ENCODE measurements around the gene CFAP61. TPM values are rescaled to one million over a fixed set of nuclear protein-coding genes. Genes with fewer than 3 reads are reported as not detected.

The CFAP61 gene
- total and polyA plus RNA-seq, 2 experiments from 2014 or later, result 0.21 TPM; not detected in 1

DNA sequence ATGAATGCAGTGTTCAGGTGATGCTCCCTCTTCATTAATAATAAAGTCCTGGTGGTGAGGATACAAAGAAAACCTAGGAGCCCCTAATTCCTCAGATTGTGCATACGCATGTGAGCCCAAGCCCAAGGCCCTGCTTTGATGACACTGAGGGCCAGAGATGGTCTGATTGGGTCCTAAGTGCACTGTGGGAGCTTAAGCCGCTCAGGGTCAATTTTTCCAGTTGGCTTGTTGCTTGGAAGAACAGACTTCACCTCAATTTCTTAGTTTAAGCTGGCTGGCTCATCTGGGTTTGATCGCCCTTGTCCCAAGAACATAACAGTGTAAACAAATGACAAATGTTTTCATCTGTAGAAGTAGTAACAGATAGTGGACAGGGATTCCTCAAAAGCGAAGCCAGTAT, 357.0 kb downstream of the CFAP61 start:
- H3K4me1 ChIP-seq (ENCODE audit: insufficient read depth), result peaks cover 32% of the 10 kb centered on the region
- peaks cover 63% of the 10 kb centered on the region for H3K4me1 Mint-ChIP-seq

More for the DNA sequence above, 357.0 kb downstream of the CFAP61 start:
- no peaks in the 10 kb centered on the region for H3K9me3 Mint-ChIP-seq
- H3K27ac ChIP-seq (ENCODE audit: low read depth), result no peak overlapping the region
- no peak overlapping the region for H3K27ac Mint-ChIP-seq
- no peaks in the 10 kb centered on the region; the same call in 1 of the 2 replicates for H3F3A ChIP-seq (replicated peaks; ENCODE audit: low read depth)
- no peaks in the 10 kb centered on the region for H4K20me1 ChIP-seq (replicated peaks; ENCODE audit: insufficient read depth)
- H3K9me2 ChIP-seq (ENCODE audit: insufficient read depth), result no peaks in the 10 kb centered on the region
- no peak for ATAC-seq
- peaks cover 2% of the 10 kb centered on the region for H3K27me3 Mint-ChIP-seq (ENCODE audit: insufficient read depth, low read depth, poor library complexity)
- no peak overlapping the region for H3K4me3 ChIP-seq
- H3K4me3 Mint-ChIP-seq, result no peak overlapping the region
- no peaks in the 10 kb centered on the region for H3K79me2 ChIP-seq (replicated peaks; ENCODE audit: insufficient read depth)
- no peak for DNase-seq (ENCODE audit: low spot score)
- H2AFZ ChIP-seq, result no peak overlapping the region
- H3K27me3 ChIP-seq (ENCODE audit: insufficient read depth), result no peaks in the 10 kb centered on the region
- H3K36me3 Mint-ChIP-seq (ENCODE audit: low read depth), result no peaks in the 10 kb centered on the region
- no peaks in the 10 kb centered on the region for H3K36me3 ChIP-seq (ENCODE audit: insufficient read depth)
- H3K4me2 ChIP-seq, result no peak overlapping the region
- no peak for TF ChIP-seq ZNF114 (CRISPR knock-in tag; IDR thresholded peaks at IDR 0.05)
- TF ChIP-seq EZH2phosphoT487 (IDR thresholded peaks at IDR 0.05; ENCODE audit: unreplicated experiment), result no peak
- TF ChIP-seq EZH2 (IDR thresholded peaks at IDR 0.05; ENCODE audit: low read depth, unreplicated experiment), result no peak

Small RNA genes lying within 50 kb of the gene (small RNA-seq; reads per million reads assigned to genes)
- gene RN7SL690P (ENCODE audit: low replicate concordance), result not detected

Other genes with a start within 250 kb of the CFAP61 start
- gene NAA20, start 35.2 kb upstream of the CFAP61 start, total RNA-seq (2014; rRNA removed; shearing (Covaris generic)), result 28.7 and 29.4 TPM in 2 replicates
- gene NAA20, start 35.2 kb upstream of the CFAP61 start, polyA plus RNA-seq (2016; fragmentation: Nextera tagmentation; extraction: Ambion mirVana), result 117 and 127 TPM in 2 replicates
- 24.2 and 25.9 TPM in 2 replicates for gene CRNKL1, start 66 bp upstream of the CFAP61 start, total RNA-seq (2014; rRNA removed; shearing (Covaris generic))
- gene CRNKL1, start 66 bp upstream of the CFAP61 start, polyA plus RNA-seq (2016; fragmentation: Nextera tagmentation; extraction: Ambion mirVana), result 20.7 and 27.2 TPM in 2 replicates

Data from GM23338 (cell line).